ENCODE measurements around the gene FXYD6. TPM values are rescaled to one million over a fixed set of nuclear protein-coding genes. Genes with fewer than 3 reads are reported as not detected.

Gene FXYD6
- total and polyA plus RNA-seq, 9 of the 15 experiments (the other 6 are each of a cell fraction or from before 2014, with no cell fraction given), result 0.07 to 0.35 TPM; not detected in 7

- no peak for TF ChIP-seq JUNB (CRISPR knock-in tag; conservative IDR thresholded peaks at IDR 0.05)
- TF ChIP-seq, protein P1, sequence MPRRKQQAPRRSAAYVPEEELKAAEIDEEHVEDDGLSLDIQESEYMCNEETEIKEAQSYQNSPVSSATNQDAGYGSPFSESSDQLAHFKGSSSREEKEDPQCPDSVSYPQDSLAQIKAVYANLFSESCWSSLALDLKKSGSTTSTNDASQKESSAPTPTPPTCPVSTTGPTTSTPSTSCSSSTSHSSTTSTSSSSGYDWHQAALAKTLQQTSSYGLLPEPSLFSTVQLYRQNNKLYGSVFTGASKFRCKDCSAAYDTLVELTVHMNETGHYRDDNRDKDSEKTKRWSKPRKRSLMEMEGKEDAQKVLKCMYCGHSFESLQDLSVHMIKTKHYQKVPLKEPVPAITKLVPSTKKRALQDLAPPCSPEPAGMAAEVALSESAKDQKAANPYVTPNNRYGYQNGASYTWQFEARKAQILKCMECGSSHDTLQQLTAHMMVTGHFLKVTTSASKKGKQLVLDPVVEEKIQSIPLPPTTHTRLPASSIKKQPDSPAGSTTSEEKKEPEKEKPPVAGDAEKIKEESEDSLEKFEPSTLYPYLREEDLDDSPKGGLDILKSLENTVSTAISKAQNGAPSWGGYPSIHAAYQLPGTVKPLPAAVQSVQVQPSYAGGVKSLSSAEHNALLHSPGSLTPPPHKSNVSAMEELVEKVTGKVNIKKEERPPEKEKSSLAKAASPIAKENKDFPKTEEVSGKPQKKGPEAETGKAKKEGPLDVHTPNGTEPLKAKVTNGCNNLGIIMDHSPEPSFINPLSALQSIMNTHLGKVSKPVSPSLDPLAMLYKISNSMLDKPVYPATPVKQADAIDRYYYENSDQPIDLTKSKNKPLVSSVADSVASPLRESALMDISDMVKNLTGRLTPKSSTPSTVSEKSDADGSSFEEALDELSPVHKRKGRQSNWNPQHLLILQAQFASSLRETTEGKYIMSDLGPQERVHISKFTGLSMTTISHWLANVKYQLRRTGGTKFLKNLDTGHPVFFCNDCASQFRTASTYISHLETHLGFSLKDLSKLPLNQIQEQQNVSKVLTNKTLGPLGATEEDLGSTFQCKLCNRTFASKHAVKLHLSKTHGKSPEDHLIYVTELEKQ (CRISPR knock-in tag; IDR thresholded peaks at IDR 0.05), result no peak
- no peak for TF ChIP-seq MYBL2 (IDR thresholded peaks at IDR 0.05; ENCODE audit: low read depth)
- no peak for TF ChIP-seq MYBL2 (CRISPR knock-in tag; IDR thresholded peaks at IDR 0.05; ENCODE audit: borderline replicate concordance)
- TF ChIP-seq NRF1 (conservative IDR thresholded peaks at IDR 0.05 in 1 of 2, IDR thresholded peaks at IDR 0.05 in 1 of 2), result peak; percentile 16 to 37; a peak in 1 of 4 replicates
- TF ChIP-seq CBX5 (IDR thresholded peaks at IDR 0.05; ENCODE audit: borderline replicate concordance, low read depth), result no peak; the same call in 1 of the 2 replicates
- no peak for TF ChIP-seq NCOA6 (IDR thresholded peaks at IDR 0.05)
- no peak for TF ChIP-seq IRF2 (CRISPR knock-in tag; IDR thresholded peaks at IDR 0.05)
- TF ChIP-seq TSC22D4 (tag; IDR thresholded peaks at IDR 0.05), result no peak
- TF ChIP-seq SMARCA4 (IDR thresholded peaks at IDR 0.05), result peak; percentile 77
- TF ChIP-seq THAP12 (CRISPR knock-in tag; IDR thresholded peaks at IDR 0.05), result no peak
- TF ChIP-seq, protein P2, sequence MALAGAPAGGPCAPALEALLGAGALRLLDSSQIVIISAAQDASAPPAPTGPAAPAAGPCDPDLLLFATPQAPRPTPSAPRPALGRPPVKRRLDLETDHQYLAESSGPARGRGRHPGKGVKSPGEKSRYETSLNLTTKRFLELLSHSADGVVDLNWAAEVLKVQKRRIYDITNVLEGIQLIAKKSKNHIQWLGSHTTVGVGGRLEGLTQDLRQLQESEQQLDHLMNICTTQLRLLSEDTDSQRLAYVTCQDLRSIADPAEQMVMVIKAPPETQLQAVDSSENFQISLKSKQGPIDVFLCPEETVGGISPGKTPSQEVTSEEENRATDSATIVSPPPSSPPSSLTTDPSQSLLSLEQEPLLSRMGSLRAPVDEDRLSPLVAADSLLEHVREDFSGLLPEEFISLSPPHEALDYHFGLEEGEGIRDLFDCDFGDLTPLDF (CRISPR knock-in tag; IDR thresholded peaks at IDR 0.05), result 0 out of 2 replicates have a peak, but pooled peaks have one; percentile 57
- TF ChIP-seq ZNF354B (CRISPR knock-in tag; IDR thresholded peaks at IDR 0.05), result no peak
- TF ChIP-seq MAZ (CRISPR knock-in tag; conservative IDR thresholded peaks at IDR 0.05 in 1 of 2, IDR thresholded peaks at IDR 0.05 in 1 of 2), result peak; percentile 33 to 40; a peak in 1 of 4 replicates
- TF ChIP-seq ASH1L (IDR thresholded peaks at IDR 0.05; ENCODE audit: borderline replicate concordance, low read depth, partially characterized antibody), result no peak
- no peak for TF ChIP-seq POLR2AphosphoS2 (IDR thresholded peaks at IDR 0.05; ENCODE audit: low read length)
- TF ChIP-seq ZNF395 (CRISPR knock-in tag; IDR thresholded peaks at IDR 0.05), result no peak
- no peak for TF ChIP-seq PRMT5 (CRISPR knock-in tag; IDR thresholded peaks at IDR 0.05)
Measured at GRCh38 chr11:117909611-117910382, 33.3 kb upstream of the FXYD6 start (continued).

Data from K562 (cell line).